ENCODE measurements around the gene AEBP1.

The AEBP1 gene

GRCh38 chr7:44103923-44104859 is at the start of gene AEBP1:
AEBP1 (plus strand) TSS chr7:44104345; CDS start chr7:44104666, 321 bp downstream.
- no peak for DNase-seq (ENCODE audit: low read depth)

DNA sequence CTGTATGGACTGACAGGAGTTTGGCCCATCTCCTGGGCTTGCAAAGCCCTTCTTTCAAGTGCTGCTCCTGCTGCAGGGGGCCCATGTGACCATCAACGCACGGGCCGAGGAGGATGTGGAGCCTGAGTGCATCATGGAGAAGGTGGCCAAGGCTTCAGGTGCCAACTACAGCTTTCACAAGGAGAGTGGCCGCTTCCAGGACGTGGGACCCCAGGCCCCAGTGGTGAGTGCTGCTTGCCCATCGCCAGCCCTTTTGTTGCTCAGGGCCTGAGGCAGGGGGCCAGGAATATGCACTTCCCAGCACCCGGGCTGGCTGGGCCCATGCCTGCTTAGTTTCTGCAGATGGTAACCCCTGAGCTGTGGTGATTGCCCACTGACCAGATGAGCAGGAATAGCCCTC is 47.5 kb upstream of the AEBP1 start:
- no peak for DNase-seq (ENCODE audit: low read depth)

GRCh38 chr7:44057181-44057848 is 46.8 kb upstream of the AEBP1 start:
- DNase-seq (ENCODE audit: low read depth) = no peak

- no peak for DNase-seq (ENCODE audit: low read depth)
Observed at GRCh38 chr7:44057849-44058758, 46.0 kb upstream of the AEBP1 start.

- DNase-seq (ENCODE audit: low read depth) = no peak
Observed at GRCh38 chr7:44058759-44059218, 45.4 kb upstream of the AEBP1 start.

GRCh38 chr7:44059219-44060090 is 44.7 kb upstream of the AEBP1 start:
- DNase-seq (ENCODE audit: low read depth) = no peak

GRCh38 chr7:44060091-44060947 is 43.8 kb upstream of the AEBP1 start:
- DNase-seq (ENCODE audit: low read depth) = no peak

DNA sequence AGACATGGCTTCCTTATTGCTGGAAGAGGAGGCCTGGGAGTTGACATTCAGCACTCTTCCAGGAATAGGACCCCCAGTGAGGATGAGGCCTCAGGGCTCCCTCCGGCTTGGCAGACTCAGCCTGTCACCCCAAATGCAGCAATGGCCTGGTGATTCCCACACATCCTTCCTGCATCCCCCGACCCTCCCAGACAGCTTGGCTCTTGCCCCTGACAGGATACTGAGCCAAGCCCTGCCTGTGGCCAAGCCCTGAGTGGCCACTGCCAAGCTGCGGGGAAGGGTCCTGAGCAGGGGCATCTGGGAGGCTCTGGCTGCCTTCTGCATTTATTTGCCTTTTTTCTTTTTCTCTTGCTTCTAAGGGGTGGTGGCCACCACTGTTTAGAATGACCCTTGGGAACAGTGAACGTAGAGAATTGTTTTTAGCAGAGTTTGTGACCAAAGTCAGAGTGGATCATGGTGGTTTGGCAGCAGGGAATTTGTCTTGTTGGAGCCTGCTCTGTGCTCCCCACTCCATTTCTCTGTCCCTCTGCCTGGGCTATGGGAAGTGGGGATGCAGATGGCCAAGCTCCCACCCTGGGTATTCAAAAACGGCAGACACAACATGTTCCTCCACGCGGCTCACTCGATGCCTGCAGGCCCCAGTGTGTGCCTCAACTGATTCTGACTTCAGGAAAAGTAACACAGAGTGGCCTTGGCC is 43.0 kb upstream of the AEBP1 start:
- DNase-seq (ENCODE audit: low read depth) = no peak

GRCh38 chr7:44061645-44062179 is 42.4 kb upstream of the AEBP1 start:
- DNase-seq (ENCODE audit: low read depth) = no peak

- no peak for DNase-seq (ENCODE audit: low read depth)
Observed at GRCh38 chr7:44062180-44062902, 41.8 kb upstream of the AEBP1 start.

GRCh38 chr7:44062903-44063295 is 41.2 kb upstream of the AEBP1 start:
- no peak for DNase-seq (ENCODE audit: low read depth)

DNA sequence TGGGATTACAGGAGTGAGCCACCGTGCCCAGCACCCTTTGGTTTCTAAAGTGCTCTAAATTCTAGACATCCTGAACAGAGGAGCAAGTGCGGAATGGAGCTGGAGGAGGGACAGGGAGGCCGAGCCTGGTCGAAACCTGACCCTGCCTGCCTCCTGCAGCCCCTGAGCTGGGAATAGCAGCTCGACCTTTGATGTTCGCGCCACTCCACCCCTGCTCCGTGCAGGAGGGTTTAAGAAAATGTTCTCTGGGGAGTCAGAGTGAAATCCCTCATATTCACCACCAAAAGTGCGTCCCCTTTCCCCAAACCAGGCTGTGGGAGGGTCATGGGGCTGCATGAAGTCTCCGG is 40.6 kb upstream of the AEBP1 start:
- no peak for DNase-seq (ENCODE audit: low read depth)

DNA sequence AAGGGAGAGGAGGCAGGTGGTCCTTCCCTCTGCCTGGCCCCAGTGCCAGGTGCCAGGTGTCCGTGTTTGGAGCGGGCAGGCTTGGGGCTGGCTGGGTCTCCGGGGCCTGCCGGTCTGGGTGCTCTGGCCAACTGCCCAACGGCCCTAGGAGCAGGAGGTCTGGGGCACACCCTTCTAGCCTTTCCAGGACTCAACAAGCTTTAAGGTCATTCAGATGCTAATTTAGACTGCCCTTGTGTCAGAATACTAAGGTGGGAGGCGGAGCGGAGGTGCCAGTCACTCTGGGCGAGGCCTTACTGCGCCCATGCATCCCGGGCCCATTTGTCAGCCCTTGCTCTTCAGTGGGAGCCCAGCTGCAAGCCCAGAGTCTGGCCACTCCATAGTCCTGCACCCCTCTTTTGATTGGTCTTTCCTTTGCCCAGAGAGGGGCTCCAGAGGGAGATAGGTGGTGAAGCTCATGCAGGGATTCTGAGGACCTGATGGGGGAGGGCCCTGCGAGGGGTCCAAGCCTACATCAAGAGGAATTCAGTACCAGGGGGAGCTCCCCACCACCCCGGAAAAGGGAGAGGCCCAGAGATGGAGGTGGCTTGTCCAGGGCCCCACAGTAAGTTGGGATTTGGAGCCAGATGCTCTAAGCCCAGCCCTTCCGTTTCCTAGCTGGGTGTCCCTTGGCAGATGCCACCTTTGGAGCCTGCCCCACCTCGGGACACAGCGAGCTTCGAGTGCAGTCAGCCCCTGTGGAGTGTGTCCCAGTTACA is 40.1 kb upstream of the AEBP1 start:
- no peak for DNase-seq (ENCODE audit: low read depth)

GRCh38 chr7:44064791-44065430 is 39.2 kb upstream of the AEBP1 start:
- DNase-seq (ENCODE audit: low read depth) = no peak

- DNase-seq (ENCODE audit: low read depth) = no peak
Observed at GRCh38 chr7:44065431-44066110, 38.6 kb upstream of the AEBP1 start, which contains the start of gene PGAM2. PGAM2 (minus strand) TSS chr7:44065567; CDS start chr7:44065529, 38 bp downstream.

DNA sequence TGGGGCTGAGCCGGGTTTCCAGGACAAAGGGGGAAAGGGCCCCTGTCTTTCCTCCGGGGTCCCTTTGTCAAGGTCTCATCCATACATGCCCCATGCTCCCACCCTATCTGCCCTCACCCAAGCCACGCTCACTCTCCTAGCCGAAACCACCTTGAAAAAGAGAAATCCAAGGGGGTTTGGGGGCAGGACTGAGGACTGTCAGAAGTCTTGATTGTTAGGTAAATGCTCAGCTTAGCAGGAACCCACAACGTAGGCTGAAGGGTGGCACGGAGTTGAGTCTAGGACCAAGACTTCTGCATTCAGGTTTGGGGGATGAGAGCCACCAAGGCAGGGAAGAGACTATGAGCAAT is 38.1 kb upstream of the AEBP1 start:
- DNase-seq (ENCODE audit: low read depth) = no peak

Measured in HS-27A (cell line).